ENCODE results near the gene TOR1AIP2.

Gene TOR1AIP2

DNA sequence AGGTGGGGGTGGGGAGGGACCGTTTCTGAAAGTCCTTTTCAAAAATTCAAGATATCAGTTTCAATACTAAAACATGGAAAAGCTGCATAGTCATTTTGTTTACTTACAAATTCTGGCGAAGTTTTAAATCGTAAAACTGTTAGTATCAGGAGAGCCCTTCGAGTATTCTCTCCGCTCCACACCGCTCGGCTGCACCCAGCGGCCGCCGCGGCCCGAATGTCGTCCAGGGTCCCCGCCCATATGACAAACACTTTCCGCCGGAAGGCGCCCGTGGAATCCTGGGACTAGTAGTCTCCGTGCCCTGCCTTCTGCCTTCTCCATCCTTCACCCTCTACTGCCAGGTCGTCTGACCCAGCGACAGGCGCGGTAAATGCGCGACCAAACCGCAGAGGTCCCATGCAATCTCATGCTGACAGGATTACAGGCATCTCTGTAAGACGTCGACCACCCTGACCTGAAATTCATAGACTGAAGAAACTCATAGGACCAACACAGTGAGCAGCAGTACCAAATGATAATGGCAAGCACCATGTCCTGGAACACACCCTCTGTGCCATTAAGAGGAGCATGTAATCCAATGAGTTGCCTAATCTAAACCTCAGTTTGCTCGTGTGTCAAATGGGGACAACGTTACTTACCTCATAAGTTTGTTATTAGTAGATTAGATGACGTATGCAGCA is at the start of gene TOR1AIP2:
Gene TOR1AIP2 (minus strand): TSS at position 218 of the 680 bp plus-strand sequence. CDS start 25,138 bp downstream, outside the sequence.
- no peaks in the 10 kb centered on the region for H3K9me3 ChIP-seq (ENCODE audit: insufficient read depth, low read depth, low read length)
- no peaks in the 10 kb centered on the region for H3K27me3 ChIP-seq (ENCODE audit: insufficient read depth, low read length)
- peaks cover 6% of the 10 kb centered on the region; the same call in 1 of the 2 replicates for H3K4me1 ChIP-seq (ENCODE audit: insufficient read depth, low read length)
- peak within 1 kb of the TSS; percentile 96 for H3K4me3 ChIP-seq (ENCODE audit: low read length)
- peak within 1 kb of the TSS; percentile 91 for H3K9ac ChIP-seq (ENCODE audit: low read depth, low read length)
- H3K27ac ChIP-seq (ENCODE audit: low read length) = no peak within 1 kb of the TSS
- H3K36me3 ChIP-seq (ENCODE audit: insufficient read depth, low read depth, low read length) = peaks cover 26% of the 10 kb centered on the region

DNA sequence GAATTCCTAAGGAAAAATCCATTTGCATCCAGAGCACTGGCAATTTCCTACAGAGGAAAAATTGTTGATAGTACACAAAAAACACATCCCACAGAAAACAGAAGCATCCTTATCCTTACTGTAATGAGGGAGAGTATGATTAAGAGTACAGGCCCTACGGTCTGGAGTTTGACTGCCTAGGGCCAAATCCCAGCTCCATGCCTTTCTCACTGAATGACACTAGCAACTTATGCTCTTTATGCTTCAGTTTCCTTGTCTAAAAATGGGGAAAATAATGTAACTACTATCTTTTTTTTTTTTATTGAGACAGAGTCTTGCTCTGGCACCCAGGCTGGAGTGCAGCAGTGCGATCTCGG is 49.2 kb upstream of the TOR1AIP2 start:
- Histone ChIP-seq H3K27ac (ENCODE audit: low read length) (no peak overlapping the region), H3K9ac (ENCODE audit: low read depth, low read length) (no peak overlapping the region), H3K4me3 (ENCODE audit: low read length) (no peak overlapping the region)

DNA sequence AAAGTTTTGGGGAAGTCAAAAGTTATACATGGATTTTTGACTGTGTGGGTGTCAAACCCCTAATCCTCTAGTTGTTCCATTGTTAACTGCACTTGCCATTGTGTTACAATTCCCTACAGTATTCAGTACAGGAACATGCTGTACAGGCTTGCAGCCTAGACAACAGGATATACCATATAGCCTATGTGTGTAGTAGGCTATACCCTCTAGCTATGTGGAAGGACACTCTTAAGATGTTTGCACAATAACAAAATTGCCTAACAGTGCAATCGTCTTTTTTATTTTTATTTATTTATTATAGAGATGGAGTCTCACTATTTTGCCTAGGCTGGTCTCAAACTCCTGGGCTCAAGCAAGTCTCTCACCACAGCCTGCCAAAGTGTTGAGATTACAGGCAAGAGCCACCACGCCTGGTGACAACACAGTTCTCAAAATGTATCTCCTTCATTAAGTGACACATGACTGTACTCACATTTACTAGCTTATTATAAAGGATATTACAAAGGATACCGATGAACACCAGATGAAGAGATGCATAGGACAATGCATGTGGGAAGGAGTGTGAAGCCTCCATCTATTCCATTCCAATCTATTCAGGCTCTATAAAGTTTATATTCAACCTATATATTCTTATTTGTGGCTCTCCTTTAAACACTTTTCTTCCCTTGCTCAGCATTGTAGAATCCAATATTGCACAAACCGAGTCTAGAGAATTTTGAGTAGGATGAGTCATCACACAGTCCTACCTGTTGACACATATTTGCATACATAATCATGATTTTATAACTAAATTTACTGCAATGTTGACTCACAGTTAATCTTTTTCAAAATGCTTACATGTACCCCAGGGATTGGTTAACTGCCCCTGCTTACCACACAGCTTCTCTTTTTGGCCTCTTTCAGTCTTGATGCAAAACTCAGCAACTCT is 48.6 kb upstream of the TOR1AIP2 start:
- Histone ChIP-seq H3K9ac (ENCODE audit: low read depth, low read length) (no peak overlapping the region), H3K4me3 (ENCODE audit: low read length) (no peak overlapping the region), H3K27ac (ENCODE audit: low read length) (no peak overlapping the region), H3K4me1 (ENCODE audit: insufficient read depth, low read length) (peaks cover 15% of the 10 kb centered on the region), H3K36me3 (ENCODE audit: insufficient read depth, low read depth, low read length) (no peaks in the 10 kb centered on the region), H3K27me3 (ENCODE audit: insufficient read depth, low read length) (no peaks in the 10 kb centered on the region), H3K9me3 (ENCODE audit: insufficient read depth, low read depth, low read length) (no peaks in the 10 kb centered on the region)

More for the DNA sequence above, 49.2 kb upstream of the TOR1AIP2 start:
- H3K36me3 ChIP-seq (ENCODE audit: insufficient read depth, low read depth, low read length) = no peaks in the 10 kb centered on the region
- no peaks in the 10 kb centered on the region for H3K9me3 ChIP-seq (ENCODE audit: insufficient read depth, low read depth, low read length)
- peaks cover 8% of the 10 kb centered on the region for H3K4me1 ChIP-seq (ENCODE audit: insufficient read depth, low read length)
- H3K27me3 ChIP-seq (ENCODE audit: insufficient read depth, low read length) = no peaks in the 10 kb centered on the region

GRCh38 chr1:179925302-179925701 is 47.7 kb upstream of the TOR1AIP2 start:
- Histone ChIP-seq H3K9me3 (ENCODE audit: insufficient read depth, low read depth, low read length) (no peaks in the 10 kb centered on the region), H3K36me3 (ENCODE audit: insufficient read depth, low read depth, low read length) (no peaks in the 10 kb centered on the region), H3K27me3 (ENCODE audit: insufficient read depth, low read length) (no peaks in the 10 kb centered on the region), H3K4me1 (ENCODE audit: insufficient read depth, low read length) (peaks cover 18% of the 10 kb centered on the region), H3K27ac (ENCODE audit: low read length) (no peak overlapping the region), H3K4me3 (ENCODE audit: low read length) (no peak overlapping the region), H3K9ac (ENCODE audit: low read depth, low read length) (no peak overlapping the region)

GRCh38 chr1:179924268-179924667 is 46.7 kb upstream of the TOR1AIP2 start:
- Histone ChIP-seq H3K4me1 (ENCODE audit: insufficient read depth, low read length) (peaks cover 18% of the 10 kb centered on the region), H3K9ac (ENCODE audit: low read depth, low read length) (no peak overlapping the region)

GRCh38 chr1:179923029-179923428 is 45.4 kb upstream of the TOR1AIP2 start:
- no peak overlapping the region for H3K27ac ChIP-seq (ENCODE audit: low read length)
- H3K27me3 ChIP-seq (ENCODE audit: insufficient read depth, low read length) = no peaks in the 10 kb centered on the region
- H3K4me3 ChIP-seq (ENCODE audit: low read length) = no peak overlapping the region
- H3K9me3 ChIP-seq (ENCODE audit: insufficient read depth, low read depth, low read length) = no peaks in the 10 kb centered on the region
- peaks cover 7% of the 10 kb centered on the region for H3K36me3 ChIP-seq (ENCODE audit: insufficient read depth, low read depth, low read length)
- H3K4me1 ChIP-seq (ENCODE audit: insufficient read depth, low read length) = peaks cover 18% of the 10 kb centered on the region
- H3K9ac ChIP-seq (ENCODE audit: low read depth, low read length) = no peak overlapping the region

More at GRCh38 chr1:179924268-179924667, 46.7 kb upstream of the TOR1AIP2 start:
- Histone ChIP-seq H3K27me3 (ENCODE audit: insufficient read depth, low read length) (no peaks in the 10 kb centered on the region), H3K27ac (ENCODE audit: low read length) (no peak overlapping the region), H3K4me3 (ENCODE audit: low read length) (no peak overlapping the region), H3K36me3 (ENCODE audit: insufficient read depth, low read depth, low read length) (no peaks in the 10 kb centered on the region), H3K9me3 (ENCODE audit: insufficient read depth, low read depth, low read length) (no peaks in the 10 kb centered on the region)

GRCh38 chr1:179921981-179922872 is 44.6 kb upstream of the TOR1AIP2 start:
- no peaks in the 10 kb centered on the region for H3K27me3 ChIP-seq (ENCODE audit: insufficient read depth, low read length)

DNA sequence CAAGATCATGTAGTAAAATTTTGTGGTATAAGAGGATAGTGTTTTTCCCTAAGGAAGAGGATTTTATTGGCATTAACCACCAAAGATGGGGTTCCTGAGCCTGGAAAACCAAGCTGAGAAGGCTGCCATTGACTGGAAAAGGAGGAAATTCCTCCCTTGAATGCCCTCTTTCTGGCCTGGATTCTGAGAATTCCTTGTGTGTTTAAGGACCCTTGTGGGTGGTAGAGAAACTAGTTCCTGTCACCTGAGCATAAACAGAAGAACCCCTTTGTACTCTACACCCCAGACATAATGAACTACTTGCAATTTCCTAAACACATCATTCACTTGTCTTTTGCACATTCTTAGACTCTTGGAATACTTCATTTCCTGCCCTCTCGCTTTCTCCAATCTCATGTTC is 43.9 kb upstream of the TOR1AIP2 start:
- Histone ChIP-seq H3K9ac (ENCODE audit: low read depth, low read length) (no peak overlapping the region), H3K27ac (ENCODE audit: low read length) (no peak overlapping the region), H3K36me3 (ENCODE audit: insufficient read depth, low read depth, low read length) (peaks cover 17% of the 10 kb centered on the region), H3K4me1 (ENCODE audit: insufficient read depth, low read length) (peaks cover 18% of the 10 kb centered on the region), H3K27me3 (ENCODE audit: insufficient read depth, low read length) (no peaks in the 10 kb centered on the region), H3K4me3 (ENCODE audit: low read length) (0 out of 2 replicates have a peak overlapping the region, but pooled peaks have one; percentile 15), H3K9me3 (ENCODE audit: insufficient read depth, low read depth, low read length) (no peaks in the 10 kb centered on the region)

More at GRCh38 chr1:179921981-179922872, 44.6 kb upstream of the TOR1AIP2 start:
- H3K9ac ChIP-seq (ENCODE audit: low read depth, low read length) = no peak overlapping the region; the same call in 1 of the 2 replicates
- no peak overlapping the region for H3K27ac ChIP-seq (ENCODE audit: low read length)
- H3K9me3 ChIP-seq (ENCODE audit: insufficient read depth, low read depth, low read length) = no peaks in the 10 kb centered on the region
- H3K4me3 ChIP-seq (ENCODE audit: low read length) = no peak overlapping the region
- H3K36me3 ChIP-seq (ENCODE audit: insufficient read depth, low read depth, low read length) = peaks cover 15% of the 10 kb centered on the region
- H3K4me1 ChIP-seq (ENCODE audit: insufficient read depth, low read length) = peaks cover 18% of the 10 kb centered on the region

DNA sequence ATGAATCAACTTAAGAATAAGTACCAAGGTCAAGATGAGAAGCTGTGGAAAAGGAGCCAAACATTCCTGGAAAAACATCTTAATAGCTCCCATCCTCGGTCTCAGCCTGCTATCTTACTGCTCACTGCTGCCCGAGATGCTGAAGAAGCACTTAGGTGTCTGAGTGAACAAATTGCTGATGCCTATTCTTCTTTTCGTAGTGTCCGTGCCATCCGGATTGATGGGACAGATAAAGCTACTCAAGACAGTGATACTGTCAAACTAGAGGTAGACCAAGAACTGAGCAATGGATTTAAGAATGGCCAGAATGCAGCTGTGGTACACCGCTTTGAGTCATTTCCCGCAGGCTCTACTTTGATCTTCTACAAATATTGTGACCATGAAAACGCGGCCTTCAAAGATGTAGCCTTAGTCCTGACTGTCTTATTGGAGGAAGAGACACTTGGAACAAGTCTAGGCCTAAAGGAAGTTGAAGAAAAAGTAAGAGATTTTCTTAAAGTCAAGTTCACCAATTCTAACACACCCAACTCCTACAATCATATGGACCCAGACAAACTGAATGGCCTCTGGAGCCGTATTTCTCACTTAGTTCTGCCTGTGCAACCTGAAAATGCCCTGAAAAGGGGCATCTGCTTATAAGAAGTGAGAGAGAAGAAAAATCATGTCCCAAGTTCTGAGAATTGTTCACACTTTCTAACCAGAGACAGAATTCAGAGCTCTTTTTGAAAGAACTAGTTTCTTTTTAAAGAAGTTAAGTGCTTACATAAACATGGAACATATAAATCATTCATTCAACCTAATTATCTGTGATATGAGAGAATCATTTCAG is 40.2 kb upstream of the TOR1AIP2 start:
- peaks cover 39% of the 10 kb centered on the region for H3K36me3 ChIP-seq (ENCODE audit: insufficient read depth, low read depth, low read length)
- no peak overlapping the region for H3K4me3 ChIP-seq (ENCODE audit: low read length)
- peaks cover 18% of the 10 kb centered on the region for H3K4me1 ChIP-seq (ENCODE audit: insufficient read depth, low read length)

DNA sequence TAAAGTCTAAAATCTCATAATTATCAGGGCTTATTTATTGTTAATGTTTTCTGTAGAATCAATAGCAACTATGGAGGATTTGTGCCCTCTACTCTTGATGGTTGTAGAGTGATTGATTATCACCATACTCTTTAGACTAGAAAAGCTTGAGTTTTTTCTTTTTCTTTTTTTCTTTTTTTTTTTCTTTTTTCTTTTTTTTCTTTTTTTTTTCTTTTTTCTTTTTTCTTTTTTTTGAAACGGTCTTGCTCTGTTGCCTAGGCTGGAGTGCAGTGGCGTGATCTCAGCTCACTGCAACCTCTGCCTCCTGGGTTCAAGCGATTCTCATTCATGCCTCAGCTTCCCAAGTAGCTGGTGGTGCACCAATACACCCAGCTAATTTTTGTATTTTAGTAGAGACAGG is 34.2 kb upstream of the TOR1AIP2 start:
- H3K4me1 ChIP-seq (ENCODE audit: insufficient read depth, low read length) = no peaks in the 10 kb centered on the region
- H3K9me3 ChIP-seq (ENCODE audit: insufficient read depth, low read depth, low read length) = no peaks in the 10 kb centered on the region
- H3K4me3 ChIP-seq (ENCODE audit: low read length) = no peak overlapping the region
- no peaks in the 10 kb centered on the region for H3K27me3 ChIP-seq (ENCODE audit: insufficient read depth, low read length)
- H3K27ac ChIP-seq (ENCODE audit: low read length) = no peak overlapping the region
- H3K36me3 ChIP-seq (ENCODE audit: insufficient read depth, low read depth, low read length) = peaks cover 40% of the 10 kb centered on the region
- no peak overlapping the region for H3K9ac ChIP-seq (ENCODE audit: low read depth, low read length)

More for the DNA sequence above, 40.2 kb upstream of the TOR1AIP2 start:
- H3K9ac ChIP-seq (ENCODE audit: low read depth, low read length) = no peak overlapping the region
- H3K27me3 ChIP-seq (ENCODE audit: insufficient read depth, low read length) = no peaks in the 10 kb centered on the region
- no peak overlapping the region for H3K27ac ChIP-seq (ENCODE audit: low read length)
- no peaks in the 10 kb centered on the region for H3K9me3 ChIP-seq (ENCODE audit: insufficient read depth, low read depth, low read length)
